HG02981 (cell line): ENCODE measurements around the gene PRTFDC1.

Experiments used
- ATAC-seq: cut with Tn5 transposase; IDR thresholded peaks from one replicate; pipeline ENCODE4 v1.9.1; 2021; ENCODE audit warnings: mild to moderate bottlenecking, moderate library complexity; ENCODE audit not compliant: unreplicated experiment

The PRTFDC1 gene

DNA sequence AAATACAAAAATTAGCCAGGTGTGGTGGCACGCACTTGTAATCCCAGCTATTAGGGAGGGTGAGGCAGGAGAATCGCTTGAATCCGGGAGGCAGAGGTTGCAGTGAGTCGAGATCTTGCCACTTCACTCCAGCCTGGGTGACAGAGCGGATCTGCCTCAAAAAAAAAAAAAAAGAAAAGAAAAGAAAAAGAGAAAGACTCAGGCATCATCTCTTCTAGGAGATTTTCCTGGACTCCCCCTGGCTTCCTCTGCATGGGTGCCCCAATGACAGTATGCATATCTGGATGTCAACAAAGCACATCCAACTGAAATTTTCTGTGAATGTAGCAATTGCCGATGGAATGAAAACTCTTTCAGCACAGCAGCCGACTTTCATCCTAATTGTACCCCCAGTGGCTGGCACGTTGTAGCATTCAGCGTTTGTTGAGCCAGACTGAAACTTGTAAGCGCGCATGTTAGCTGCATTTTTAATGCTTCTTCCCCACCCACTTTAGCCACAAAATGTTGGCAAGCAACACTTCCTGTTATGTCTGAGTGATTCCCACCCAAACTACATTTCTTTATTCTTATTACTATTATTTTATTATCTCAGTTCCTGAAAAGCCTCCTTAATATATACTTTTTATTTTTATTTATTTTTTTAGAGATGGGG lies 70.2 kb downstream of the PRTFDC1 start:
- ATAC-seq: no peak

DNA sequence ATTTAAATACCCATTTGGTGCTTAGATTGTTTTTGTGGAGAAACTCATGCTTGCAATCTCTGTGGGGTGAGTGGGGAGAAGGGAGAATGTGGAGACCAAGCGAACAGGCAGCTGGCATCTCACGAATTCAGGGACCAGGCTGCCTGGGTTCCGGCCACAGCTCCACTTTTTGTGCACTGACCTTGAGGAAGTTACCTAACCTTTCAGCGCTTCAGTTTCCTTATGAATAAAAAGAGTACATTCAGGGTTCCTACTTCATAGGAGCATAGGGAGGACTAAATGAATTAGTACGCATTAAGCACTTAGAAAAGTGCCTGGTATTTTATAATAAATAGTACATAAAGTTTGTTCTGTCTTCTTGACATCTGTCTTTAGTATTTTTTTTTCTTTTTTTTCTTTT lies 72.5 kb downstream of the PRTFDC1 start:
- no peak for ATAC-seq

DNA sequence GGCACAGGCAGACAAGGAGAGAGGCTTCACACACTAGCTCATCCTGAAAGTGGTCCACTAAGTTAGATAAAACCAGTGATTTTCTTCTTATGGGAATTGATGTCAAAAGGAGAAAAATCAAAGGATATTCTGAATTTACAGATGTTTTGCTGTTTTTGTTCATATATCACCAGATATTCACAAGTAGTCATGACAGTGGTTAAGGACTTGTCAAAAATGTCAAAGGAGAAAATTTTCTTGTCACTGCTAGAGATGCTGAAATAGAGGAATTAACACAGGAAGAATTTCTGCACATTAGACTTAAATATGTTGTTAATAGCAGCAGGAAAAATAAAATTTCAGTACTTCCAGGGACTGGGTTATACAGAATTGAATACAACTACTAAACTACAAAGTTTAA lies 78.3 kb downstream of the PRTFDC1 start:
- no peak for ATAC-seq

DNA sequence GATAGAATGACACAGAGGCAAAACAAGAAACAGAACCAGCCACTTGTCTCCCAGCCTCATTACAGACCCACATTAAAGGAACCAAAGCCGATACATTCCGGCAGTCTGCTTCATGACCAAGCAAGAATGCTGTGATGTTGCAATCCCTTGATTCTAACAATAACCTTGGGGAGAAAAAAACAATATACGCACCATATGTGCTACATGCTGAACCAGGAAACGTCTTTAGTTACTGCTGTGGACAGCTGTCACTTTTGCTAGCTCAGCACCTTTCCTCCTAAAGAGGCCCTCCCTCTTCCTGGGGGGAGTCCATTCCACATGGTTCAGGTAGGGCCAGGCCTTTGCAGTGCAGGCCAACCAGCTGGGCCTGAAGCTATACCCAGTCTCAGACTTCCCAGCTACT lies 79.1 kb downstream of the PRTFDC1 start:
- ATAC-seq: no peak

DNA sequence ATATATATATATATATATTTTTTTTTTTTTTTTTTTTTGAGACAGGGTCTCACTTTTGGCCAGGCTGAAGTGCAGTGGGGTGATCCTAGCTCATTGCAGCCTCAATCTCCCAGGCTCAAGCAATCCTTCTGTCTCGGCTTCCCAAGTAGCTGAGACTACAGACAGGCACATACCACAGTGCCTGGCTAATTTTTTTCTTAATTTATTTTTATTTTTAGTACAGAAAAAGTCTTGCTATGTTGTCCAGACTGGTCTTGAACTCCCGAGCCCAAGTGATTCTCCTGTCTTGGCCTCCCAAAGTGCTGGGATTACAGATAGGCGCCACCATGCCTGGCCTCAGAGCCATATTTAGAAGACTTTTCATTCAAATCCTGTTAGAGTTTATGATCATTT lies 79.6 kb downstream of the PRTFDC1 start:
- no peak for ATAC-seq

DNA sequence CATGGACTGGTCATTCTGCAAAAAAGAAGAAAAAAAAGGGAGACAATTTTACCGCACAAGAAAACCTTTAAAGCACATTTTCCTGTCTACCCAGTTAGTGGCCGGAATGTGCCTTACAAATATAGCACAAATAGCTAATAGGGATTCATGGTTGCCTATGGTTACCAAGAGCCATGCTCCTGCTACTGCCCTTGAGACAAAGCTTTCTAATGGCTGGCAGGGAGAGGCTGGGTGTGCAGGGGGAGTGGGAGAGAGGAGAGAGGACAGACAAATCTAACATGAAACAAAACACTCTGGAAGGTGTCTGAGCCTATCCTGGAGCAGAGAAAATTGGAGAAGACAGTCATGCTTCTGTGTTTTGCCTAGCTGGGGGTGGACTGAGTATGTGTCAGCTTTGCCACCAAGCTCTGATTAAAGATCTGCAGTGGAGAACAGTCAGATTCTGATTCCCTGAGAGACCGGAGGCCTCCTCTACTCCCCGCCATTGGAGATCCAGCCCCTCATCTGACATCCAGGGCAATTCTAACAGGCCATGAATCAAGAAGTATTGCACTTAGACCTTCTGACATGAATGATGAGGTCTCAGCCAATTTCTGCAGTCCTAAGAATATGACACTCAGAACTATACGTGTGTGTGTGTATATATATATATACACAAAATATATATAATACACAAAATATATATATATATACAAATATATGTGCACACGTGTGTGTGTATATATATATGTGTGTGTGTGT lies 80.2 kb downstream of the PRTFDC1 start:
- ATAC-seq: no peak

DNA sequence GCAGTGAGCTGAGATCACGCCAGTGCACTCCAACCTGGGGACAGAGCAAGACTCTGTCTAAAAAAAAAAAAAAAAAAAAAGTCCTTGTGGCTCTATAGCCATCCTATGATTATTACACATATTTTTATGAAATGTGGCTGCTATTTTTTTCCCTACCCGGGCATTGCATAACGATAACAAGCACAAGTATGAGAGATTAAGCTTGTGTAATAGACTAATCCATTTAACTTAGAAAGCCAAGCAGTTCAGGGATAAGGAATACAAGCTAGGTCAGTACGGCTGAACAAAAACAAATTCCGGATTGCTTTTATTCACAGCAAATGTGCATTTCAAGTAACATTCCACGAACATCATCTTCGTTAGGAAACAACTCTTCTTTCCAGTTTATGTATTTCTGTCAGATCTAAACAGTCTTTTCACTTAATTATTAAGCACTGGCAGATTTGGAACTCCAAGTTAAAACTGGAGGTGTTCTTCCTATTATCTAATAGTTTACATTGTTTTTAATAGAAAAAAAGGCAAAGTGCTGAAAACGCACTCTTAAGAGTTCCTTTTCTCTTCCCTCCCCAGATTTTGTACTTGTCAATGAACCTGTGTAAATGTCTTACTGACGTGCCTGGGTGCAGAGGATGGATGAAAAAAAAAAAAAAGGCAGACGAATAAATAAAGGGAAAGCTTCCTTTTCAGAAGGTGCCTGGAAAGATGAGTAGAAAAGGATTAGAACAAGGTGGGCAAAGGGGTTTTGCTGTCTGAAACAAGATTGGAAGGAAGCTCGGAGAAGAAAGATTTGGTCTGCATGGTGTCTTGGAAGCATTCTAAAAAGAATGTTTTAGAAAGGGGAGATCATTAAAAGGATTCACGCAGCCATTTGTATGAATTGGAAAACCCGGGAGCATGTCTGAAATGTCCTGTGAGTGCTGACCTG lies 81.1 kb downstream of the PRTFDC1 start:
- ATAC-seq: no peak

DNA sequence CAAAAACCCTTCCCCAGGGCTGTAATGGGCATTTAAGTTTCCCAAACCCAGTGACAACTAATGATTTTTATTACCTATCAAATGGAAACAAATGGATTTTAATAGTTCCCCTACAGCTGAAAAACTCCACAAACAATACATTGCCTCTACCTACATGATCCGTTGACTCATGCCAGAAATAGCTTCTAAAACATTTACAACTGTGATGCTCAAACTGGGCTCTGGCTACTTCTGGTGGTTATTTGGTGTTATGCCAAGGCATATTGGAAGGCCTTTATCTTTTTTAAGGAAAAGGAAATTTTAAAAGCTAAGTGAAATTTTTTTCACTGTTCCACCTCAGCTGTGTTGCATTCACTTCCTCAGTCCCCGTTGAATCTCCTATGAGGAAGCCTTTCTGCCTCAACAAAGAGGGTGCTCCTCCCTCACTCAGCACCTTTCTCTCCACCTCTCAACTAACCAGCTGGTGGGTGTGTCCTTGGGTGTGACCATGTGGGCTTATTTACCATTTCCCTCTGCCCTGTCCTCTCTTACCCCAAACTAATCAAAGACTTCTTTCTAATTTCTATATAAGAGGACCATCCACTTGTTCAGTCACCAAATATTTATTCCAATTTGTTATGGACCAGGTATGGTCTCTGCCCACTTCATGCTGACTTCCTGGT lies 82.9 kb downstream of the PRTFDC1 start:
- ATAC-seq: no peak

DNA sequence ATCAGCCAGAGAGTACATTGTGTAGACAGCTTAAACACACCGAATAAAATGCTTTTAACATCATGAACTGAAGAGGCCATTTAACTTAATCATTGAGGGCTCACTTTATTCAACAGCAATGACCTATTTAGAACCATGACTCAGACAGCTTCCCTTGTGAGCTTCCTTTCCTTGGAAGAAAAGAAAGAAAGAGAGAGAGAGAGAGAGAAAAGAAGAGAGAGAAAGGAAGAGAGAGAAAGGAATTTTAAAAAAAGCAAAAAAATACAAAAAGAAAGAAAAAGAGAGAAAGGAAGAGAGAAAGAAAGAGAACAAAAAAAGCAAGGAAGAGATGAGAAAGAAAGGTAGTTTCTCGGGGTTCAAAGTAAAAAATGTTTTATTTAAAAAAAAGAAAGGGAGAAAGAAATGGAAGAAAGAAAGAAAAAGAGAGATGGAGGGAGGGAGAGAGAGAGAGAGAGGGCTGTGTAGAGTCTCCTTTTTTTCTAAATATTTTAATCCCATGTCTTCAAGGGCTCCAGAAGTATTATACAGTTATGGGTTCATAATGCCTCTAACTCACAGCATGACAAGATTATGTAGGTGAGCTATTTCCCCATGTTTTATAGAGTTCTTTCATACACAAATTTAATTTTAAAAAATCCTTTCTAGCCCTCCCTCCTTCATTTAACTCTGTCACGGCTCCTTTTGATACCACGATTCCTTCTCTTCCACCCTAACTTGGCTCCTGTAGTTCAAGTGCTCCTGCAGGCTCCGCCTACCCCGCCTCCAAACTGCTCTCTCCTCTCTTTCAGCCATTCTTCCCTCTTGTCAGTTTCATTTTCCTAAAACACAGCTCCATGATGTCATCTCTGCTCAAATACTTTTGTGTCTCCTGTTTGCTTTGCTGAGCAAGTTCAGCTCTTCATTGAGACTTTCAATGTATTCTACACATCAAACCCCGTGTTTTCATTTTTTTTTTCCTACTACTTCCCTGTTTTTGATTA lies 85.5 kb downstream of the PRTFDC1 start:
- no peak for ATAC-seq

DNA sequence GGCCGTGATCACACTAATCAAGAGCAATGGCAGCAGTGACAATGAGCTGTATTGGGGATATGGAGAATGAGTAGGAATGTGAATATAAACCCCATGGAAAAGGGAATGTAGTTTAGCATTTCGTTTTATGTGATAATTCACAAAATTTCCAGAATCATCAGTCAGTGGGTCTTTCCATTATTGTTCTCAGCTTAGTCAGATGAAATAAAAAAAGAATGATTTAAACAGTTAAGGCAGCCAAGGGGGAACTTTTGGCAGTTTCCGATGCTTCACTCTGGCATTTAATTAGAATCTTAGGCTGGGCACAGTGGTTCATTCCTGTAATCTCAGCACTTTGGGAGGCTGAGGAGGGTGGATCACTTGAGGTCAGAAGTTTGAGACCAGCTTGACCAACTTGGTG lies 86.6 kb downstream of the PRTFDC1 start:
- ATAC-seq: no peak

DNA sequence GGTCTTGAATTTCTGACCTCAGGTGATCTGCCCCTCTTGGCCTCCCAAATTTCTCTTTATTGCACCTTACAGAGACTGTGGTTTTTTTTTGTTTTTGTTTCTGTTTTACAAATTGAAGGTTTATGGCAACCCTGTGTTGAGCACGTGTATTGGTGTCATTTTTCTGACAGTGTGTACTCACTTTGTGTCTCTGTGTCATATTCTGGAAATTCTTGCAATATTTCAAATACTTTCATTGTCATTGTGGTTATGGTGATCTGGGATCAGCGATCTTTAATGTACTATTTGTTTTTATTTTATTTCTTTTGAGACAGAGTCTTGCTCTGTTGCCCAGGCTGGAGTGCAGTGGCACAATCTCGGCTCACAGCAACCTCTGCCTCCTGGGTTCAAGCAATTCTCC lies 89.8 kb downstream of the PRTFDC1 start:
- no peak for ATAC-seq

DNA sequence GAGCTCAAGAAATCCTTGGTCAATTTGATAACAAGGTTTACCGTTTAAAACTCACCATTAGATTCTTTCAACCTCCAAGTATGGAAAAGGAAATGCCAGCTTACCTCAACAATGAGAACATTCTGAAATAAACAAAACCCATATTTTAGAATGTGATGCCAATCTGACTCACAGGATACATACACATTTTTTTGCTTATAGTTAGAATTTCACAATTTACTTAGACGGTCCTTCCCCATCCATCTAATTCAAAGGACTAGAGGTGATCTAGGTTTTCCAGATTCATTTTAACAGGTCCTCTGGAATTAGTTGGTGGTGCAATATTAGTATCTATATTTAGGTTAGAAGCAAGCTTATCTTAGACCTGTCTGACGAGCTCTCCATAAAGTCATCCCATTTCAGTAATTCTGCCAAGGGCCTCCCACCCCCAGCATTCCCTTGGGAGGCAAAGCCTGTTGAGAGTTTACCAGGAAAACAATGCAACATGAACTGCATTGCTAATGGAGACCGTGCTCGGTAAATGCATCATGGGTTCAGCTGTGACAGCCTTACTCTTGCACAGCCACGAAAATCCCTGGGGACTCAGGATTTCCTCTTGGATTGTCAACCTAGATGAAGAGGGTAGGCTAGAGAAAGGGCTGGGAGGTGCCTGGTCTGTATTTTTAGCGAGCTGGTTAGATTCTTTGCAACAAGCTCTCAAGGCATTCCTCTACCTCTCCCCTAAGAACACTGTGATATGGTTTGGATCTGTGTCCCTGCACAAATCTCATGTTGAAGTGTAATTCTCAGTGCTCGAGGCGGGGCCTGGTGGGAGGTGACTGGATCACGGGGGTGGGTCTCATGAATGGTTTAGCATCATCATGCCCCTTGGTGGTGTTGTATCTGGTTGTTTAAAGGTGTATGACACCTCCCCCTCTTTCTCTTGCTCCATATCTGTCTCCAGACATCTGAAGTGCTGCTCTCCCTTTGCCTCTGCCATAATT lies 93.8 kb downstream of the PRTFDC1 start:
- no peak for ATAC-seq

DNA sequence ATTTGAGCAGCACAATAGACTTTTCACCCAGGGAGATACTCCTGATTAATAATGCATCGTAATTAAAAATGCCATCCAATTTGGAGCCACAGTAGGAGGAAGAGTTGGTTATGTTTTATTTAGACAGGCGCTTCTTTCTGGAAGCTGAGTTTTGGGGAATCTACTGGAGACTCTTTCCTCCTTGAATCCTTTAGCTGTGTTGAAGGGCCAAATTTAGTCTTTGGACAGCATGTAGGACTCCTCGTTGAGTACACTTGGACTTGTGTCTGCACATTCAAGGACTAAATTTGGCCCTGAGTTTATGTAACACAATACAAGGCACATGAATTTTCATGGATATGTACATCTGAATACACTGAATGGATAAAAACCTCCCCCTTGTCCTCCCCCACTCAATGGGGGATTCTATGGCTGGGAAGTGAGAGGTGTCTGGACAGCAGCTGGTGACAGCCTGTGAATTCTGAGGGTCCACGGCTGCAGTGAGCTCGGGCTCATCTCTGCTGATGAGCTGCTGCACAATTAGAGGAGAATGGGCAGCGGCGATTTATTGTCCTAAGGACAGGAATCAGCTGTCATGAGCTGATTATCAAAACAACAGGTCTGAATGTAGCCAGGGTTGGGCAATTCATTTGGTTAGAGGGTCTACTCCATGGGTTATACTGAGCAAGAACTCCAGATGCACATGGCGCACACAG lies 95.2 kb downstream of the PRTFDC1 start:
- ATAC-seq: no peak

DNA sequence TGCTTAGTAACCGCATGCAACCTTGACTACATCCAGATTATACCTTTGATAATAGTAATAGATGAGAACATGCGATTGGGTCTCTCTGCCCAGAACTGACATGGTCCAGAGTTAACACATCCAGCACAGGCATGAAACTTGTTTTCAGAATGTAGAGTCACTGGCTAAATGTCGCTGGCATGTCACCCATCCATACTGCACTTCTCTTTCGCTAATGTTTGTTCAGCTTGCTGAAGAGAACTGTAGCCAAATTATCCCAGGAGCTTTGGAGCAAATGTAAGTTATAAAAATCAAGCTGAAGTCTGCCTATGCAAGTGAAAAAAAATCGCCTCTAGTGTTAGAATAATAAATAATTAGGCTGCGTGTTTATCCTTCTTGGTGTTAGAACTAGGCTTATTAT lies 98.2 kb downstream of the PRTFDC1 start:
- ATAC-seq: no peak

DNA sequence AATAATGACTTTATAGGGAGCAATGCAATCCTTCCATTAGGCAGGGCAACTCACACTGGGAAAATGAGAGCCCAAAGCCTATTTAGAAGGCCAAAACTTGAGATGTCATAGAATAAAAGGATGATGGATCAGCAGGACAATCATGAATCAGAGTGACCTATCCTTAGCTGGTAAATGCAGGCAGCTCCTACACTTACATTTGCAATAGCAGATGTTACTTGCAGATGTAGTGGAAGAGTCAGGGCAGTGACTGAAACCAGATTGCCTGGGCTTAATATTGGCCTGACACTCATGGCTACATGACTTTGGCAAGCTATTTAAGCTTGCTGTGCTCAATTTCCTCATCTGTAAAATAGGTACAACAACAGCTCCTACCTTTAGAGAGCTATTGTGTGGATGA lies 98.7 kb downstream of the PRTFDC1 start:
- ATAC-seq: no peak

DNA sequence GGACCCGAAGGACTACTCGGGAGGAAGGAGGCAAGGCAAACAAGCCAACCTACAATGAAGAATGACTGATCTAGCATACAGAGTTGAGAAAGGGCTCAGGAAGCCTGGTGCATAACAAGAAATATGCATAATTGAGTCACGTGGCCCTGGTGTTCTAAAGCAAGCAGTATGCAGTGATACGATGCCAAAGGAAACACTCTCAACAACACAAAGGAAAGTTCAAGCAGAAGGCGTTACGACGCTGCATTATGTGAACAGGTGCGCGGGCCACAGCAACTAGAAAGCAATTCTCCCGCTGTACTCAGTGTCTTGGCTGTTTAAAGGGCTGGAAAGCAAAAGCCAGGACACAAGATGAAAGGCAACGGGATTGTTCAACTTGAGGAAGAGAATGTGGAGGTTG lies 100.8 kb downstream of the PRTFDC1 start:
- ATAC-seq: no peak

DNA sequence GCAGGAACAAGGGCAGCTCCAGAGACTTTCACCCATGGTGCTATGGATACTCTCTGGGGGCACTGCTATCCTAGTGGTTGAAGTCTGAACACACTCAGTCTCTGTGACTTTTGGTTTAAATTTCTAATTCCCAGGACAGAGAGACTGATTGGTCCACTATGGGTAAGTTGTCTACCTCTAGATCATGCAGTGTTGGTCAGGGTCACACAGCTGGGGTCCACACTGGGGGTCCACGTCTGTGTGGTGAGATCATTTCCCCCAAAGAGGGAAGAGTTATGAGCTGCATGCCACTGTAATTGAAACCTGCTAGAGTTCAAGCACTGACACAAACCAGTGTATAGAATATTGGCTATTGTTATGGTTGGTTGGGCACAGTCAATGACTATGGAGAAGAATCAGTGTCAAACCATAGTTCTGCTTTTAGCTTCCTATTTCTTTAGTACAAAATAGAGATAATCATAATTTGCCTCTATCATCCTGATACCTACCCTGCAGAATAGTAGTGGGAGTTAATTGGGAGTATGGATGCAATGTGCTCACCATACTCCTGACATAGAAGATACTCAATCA lies 101.6 kb downstream of the PRTFDC1 start:
- no peak for ATAC-seq
